Panc1 (cell line): Measurements from ENCODE around the gene SLC12A4. TPM values are rescaled to one million over a fixed set of nuclear protein-coding genes. Genes with fewer than 3 reads are reported as not detected.

Experiments used
- ATAC-seq: fragments of 200-7000 bp; cut with Tn5 transposase; 2 replicates; pipeline ENCODE4 v1.9.1; 2020; ENCODE audit warnings: mild to moderate bottlenecking, moderate library complexity
- BruUV-seq: library from RNA; stranded (reverse); fragments of 400-500 nt; replicated peaks from 2 replicates; lab custom pipeline; 2021; lab: Mats Ljungman, UMichigan
- CTCF ChIA-PET: fragments of 300-600 bp; sonication (Branson Sonifier 250); formaldehyde crosslinking; loops from one replicate; lab custom pipeline; 2022; ENCODE audit warnings: antibody characterized with exemption; lab: Charles Lee
- POLR2A ChIA-PET: fragments of 300-600 bp; sonication (Branson Sonifier 250); formaldehyde crosslinking; loops from one replicate; lab custom pipeline; 2022; ENCODE audit warnings: antibody characterized with exemption; lab: Charles Lee
- DNase-seq: peaks from one replicate; pipeline ENCODE4 v3.0.0-alpha.2; 2010; ENCODE audit warnings: low read depth, low spot score
- H3K27ac ChIP-seq: 2 replicates; pipeline ENCODE4 v1.5.1; 2011; ENCODE audit warnings: mild to moderate bottlenecking, low read length, inconsistent platforms
- H3K27me3 ChIP-seq: fragments of 200-500 bp; sonication (Bioruptor generic); 2 replicates; pipeline ENCODE4 v1.6.0; 2014; ENCODE audit warnings: low read length, inconsistent platforms; ENCODE audit not compliant: control insufficient read depth, insufficient read depth
- H3K36me3 ChIP-seq: fragments of 200-500 bp; sonication (Bioruptor generic); 2 replicates; pipeline ENCODE4 v1.5.1; 2014; ENCODE audit warnings: inconsistent platforms, mild to moderate bottlenecking, low read length, moderate library complexity; ENCODE audit not compliant: control insufficient read depth, insufficient read depth
- H3K4me1 ChIP-seq: 2 replicates; pipeline ENCODE4 v1.5.1; 2011; ENCODE audit warnings: inconsistent platforms, mild to moderate bottlenecking, low read length, moderate library complexity; ENCODE audit not compliant: control insufficient read depth, insufficient read depth
- H3K4me3 ChIP-seq, 2 experiments: 2 replicates each; pipeline ENCODE4 v1.5.1; 2011 to 2012; ENCODE audit warnings: low read depth in 2 of 2, low read length in 2 of 2, mild to moderate bottlenecking in 2 of 2, inconsistent platforms in 1 of 2, moderate library complexity in 1 of 2
- H3K9me3 ChIP-seq: fragments of 200-500 bp; sonication (Bioruptor generic); 2 replicates; pipeline ENCODE4 v1.5.1; 2014; ENCODE audit warnings: low read depth, mild to moderate bottlenecking, inconsistent platforms, low read length, moderate library complexity; ENCODE audit not compliant: control insufficient read depth, insufficient read depth
- CTCF ChIP-seq: fragments of 450-650 bp; IDR thresholded peaks from 2 replicates; pipeline ENCODE4 v1.5.1; 2017; ENCODE audit warnings: mild to moderate bottlenecking
- POLR2AphosphoS5 ChIP-seq: IDR thresholded peaks from 2 replicates; pipeline ENCODE4 v1.6.1; 2012; ENCODE audit warnings: mild to moderate bottlenecking, low read depth, low read length, moderate library complexity
- SIN3A ChIP-seq: IDR thresholded peaks from 2 replicates; pipeline ENCODE4 v1.6.1; 2012; ENCODE audit warnings: low read depth, mild to moderate bottlenecking, low read length, moderate library complexity, borderline replicate concordance; ENCODE audit not compliant: insufficient read depth
- TCF7L2 ChIP-seq: IDR thresholded peaks from 2 replicates; pipeline ENCODE4 v1.6.1; 2011; ENCODE audit warnings: mild to moderate bottlenecking, low read depth, low read length, inconsistent platforms
- in situ Hi-C: cut with HindIII; loops from 2 replicates; pipeline ENCODE4 v1.10.0; 2016; ENCODE audit warnings: low sequenced_read_pairs, low pct_unique_long_range_greater_than_20kb
- intact Hi-C: fragments of 100-400 bp; cut with micrococcal nuclease; formaldehyde crosslinking; loops from one replicate; pipeline ENCODE4 v1.10.0; 2022; ENCODE audit not compliant: unreplicated experiment
- total RNA-seq: library from RNA; stranded (reverse); gene quantifications from one replicate; pipeline ENCODE4 v1.2.1, GENCODE V29; 2021; ENCODE audit not compliant: unreplicated experiment
- TF ChIP-seq, protein P1 (sequence below), 2 experiments: IDR thresholded peaks; 2 replicates each; pipeline ENCODE4 v1.6.1; 2011 to 2012; ENCODE audit warnings: low read depth in 2 of 2, control low read depth in 1 of 2, low read length in 1 of 2, mild to moderate bottlenecking in 1 of 2, moderate library complexity in 1 of 2; ENCODE audit not compliant: insufficient read depth in 1 of 2

SLC12A4 gene
- total RNA-seq, 1 experiment from 2014 or later, result 31.8 TPM

GRCh38 chr16:67979955-67980678, 11.7 kb upstream of the SLC12A4 start, which contains the start of gene DPEP3:
Gene DPEP3 (minus strand): TSS chr16:67980499. CDS start chr16:67980380, 119 bp downstream.
- Histone ChIP-seq H3K9me3 (no peaks in the 10 kb centered on the region), H3K4me3 (no peak within 1 kb of the TSS), H3K27ac (no peak within 1 kb of the TSS), H3K27me3 (no peaks in the 10 kb centered on the region), H3K36me3 (no peaks in the 10 kb centered on the region), H3K4me1 (no peaks in the 10 kb centered on the region; the same call in 1 of the 2 replicates)
- ChIA-PET POLR2A (no interaction called here), CTCF (no interaction called here)
- TF ChIP-seq CTCF, result no peak
- TF ChIP-seq SIN3A, result no peak
- TF ChIP-seq POLR2AphosphoS5, result no peak
- no peak for TF ChIP-seq TCF7L2
- TF ChIP-seq, protein P1, sequence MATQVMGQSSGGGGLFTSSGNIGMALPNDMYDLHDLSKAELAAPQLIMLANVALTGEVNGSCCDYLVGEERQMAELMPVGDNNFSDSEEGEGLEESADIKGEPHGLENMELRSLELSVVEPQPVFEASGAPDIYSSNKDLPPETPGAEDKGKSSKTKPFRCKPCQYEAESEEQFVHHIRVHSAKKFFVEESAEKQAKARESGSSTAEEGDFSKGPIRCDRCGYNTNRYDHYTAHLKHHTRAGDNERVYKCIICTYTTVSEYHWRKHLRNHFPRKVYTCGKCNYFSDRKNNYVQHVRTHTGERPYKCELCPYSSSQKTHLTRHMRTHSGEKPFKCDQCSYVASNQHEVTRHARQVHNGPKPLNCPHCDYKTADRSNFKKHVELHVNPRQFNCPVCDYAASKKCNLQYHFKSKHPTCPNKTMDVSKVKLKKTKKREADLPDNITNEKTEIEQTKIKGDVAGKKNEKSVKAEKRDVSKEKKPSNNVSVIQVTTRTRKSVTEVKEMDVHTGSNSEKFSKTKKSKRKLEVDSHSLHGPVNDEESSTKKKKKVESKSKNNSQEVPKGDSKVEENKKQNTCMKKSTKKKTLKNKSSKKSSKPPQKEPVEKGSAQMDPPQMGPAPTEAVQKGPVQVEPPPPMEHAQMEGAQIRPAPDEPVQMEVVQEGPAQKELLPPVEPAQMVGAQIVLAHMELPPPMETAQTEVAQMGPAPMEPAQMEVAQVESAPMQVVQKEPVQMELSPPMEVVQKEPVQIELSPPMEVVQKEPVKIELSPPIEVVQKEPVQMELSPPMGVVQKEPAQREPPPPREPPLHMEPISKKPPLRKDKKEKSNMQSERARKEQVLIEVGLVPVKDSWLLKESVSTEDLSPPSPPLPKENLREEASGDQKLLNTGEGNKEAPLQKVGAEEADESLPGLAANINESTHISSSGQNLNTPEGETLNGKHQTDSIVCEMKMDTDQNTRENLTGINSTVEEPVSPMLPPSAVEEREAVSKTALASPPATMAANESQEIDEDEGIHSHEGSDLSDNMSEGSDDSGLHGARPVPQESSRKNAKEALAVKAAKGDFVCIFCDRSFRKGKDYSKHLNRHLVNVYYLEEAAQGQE (IDR thresholded peaks at IDR 0.05; ENCODE audit: insufficient read depth in 1 of 2, low read depth in 2 of 2, low read length in 1 of 2), result no peak
- BruUV-seq, result no TSS peak
- in situ Hi-C loops, result no loop called here
- intact Hi-C loops, result no loop called here
- DNase-seq, result no peak
- ATAC-seq, result no peak

DNA sequence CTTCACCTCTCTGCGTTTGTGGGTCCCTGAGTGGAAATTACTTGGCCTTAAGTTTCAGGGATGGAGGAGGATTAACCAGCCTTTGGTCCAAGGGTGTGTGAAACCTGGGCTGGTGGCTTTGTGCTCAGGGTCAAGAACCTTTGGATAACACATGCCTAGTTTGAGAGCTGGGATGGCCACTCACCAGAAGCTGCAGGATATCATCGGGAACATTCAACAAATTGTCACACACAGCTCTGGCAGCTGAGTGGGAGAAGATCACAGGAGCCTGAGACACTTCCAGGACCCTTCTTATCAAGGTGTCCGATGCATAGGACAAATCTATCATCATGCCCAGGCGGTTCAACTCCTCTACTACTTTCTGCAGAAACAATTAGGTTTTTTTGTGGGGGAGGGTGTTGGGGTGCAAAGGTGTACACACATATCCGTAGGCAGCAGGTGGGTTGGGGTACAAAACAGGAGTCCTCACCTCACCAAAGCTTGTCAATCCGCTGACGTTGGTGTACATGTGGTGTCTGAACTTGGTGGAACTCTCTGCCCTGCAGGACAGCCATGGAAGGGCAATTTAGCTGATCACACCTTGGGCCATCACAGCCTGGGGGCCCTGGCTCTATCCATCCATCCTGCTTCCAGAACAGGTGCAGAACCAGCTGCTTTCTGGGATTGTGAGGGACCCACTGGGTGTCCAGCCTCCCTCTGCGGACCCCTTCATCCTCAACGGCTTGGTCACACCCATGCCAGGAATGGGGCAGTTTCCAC, 9.2 kb upstream of the SLC12A4 start:
- BruUV-seq, result no TSS peak
- Histone ChIP-seq H3K27me3 (no peaks in the 10 kb centered on the region), H3K27ac (no peak overlapping the region), H3K4me1 (no peaks in the 10 kb centered on the region), H3K9me3 (no peaks in the 10 kb centered on the region), H3K4me3 (no peak overlapping the region), H3K36me3 (no peaks in the 10 kb centered on the region)
- ATAC-seq (no peak), DNase-seq (no peak)
- ChIA-PET POLR2A (no interaction called here), CTCF (no interaction called here)
- in situ Hi-C loops (no loop called here), intact Hi-C loops (no loop called here)
- no peak for TF ChIP-seq POLR2AphosphoS5
- TF ChIP-seq CTCF, result no peak
- no peak for TF ChIP-seq SIN3A
- TF ChIP-seq, protein P1 (IDR thresholded peaks at IDR 0.05; ENCODE audit: insufficient read depth in 1 of 2, low read depth in 2 of 2, low read length in 1 of 2), result no peak
- TF ChIP-seq TCF7L2, result no peak
